ENCODE measurements around the gene GLRB.

GRCh38 chr4:157043131-157043530, 32.8 kb upstream of the GLRB start:
- no peak for TF ChIP-seq CTCF (IDR thresholded peaks at IDR 0.05)
- no peak for TF ChIP-seq POLR2A (IDR thresholded peaks at IDR 0.05)
